GM12801 (cell line): ENCODE data around the gene PTRH1.

Experiments used
- CTCF ChIP-seq: IDR thresholded peaks from one replicate; pipeline ENCODE4 v1.5.1; 2011; ENCODE audit warnings: control low read depth; ENCODE audit not compliant: insufficient read length; ENCODE audit errors: extremely low read depth

The PTRH1 gene

GRCh38 chr9:127679506-127679905 is 36.0 kb downstream of the PTRH1 start:
- TF ChIP-seq CTCF, result no peak

GRCh38 chr9:127676638-127677037 is 38.8 kb downstream of the PTRH1 start:
- no peak for TF ChIP-seq CTCF

- no peak for TF ChIP-seq CTCF
Observed at GRCh38 chr9:127673234-127673633, 42.2 kb downstream of the PTRH1 start.

- no peak for TF ChIP-seq CTCF
Observed at GRCh38 chr9:127667906-127668305, 47.6 kb downstream of the PTRH1 start.

GRCh38 chr9:127667127-127667844 is 48.2 kb downstream of the PTRH1 start:
- TF ChIP-seq CTCF, result no peak

GRCh38 chr9:127664678-127665507 is 50.6 kb downstream of the PTRH1 start:
- TF ChIP-seq CTCF, result no peak

GRCh38 chr9:127664324-127664677 is 51.2 kb downstream of the PTRH1 start:
- TF ChIP-seq CTCF, result no peak
